Mesenchymal stem cell (in vitro differentiated cells and primary cell): ENCODE data around the gene PCBD1.

Experiments used
- DNase-seq: peaks from one replicate; pipeline ENCODE4 v3.0.0-alpha.2; 2013
- H2AFZ ChIP-seq: one replicate; pipeline ENCODE4 v1.6.1; 2013; ENCODE audit warnings: low read depth, mild to moderate bottlenecking, control low read depth, inconsistent platforms, low read length, moderate library complexity
- H2AK5ac ChIP-seq: 2 replicates; pipeline ENCODE4 v1.6.1; 2013; ENCODE audit warnings: low read length, moderate library complexity, mild to moderate bottlenecking, inconsistent platforms; ENCODE audit not compliant: severe bottlenecking
- H2BK120ac ChIP-seq: one replicate; pipeline ENCODE4 v1.6.1; 2013; ENCODE audit warnings: low read depth, mild to moderate bottlenecking, inconsistent platforms, low read length, moderate library complexity
- H2BK12ac ChIP-seq, 2 experiments: one replicate each; pipeline ENCODE4 v1.6.1; 2013; ENCODE audit warnings: inconsistent platforms in 2 of 2, low read length in 2 of 2, mild to moderate bottlenecking in 2 of 2, moderate library complexity in 2 of 2, control low read depth in 1 of 2
- H2BK15ac ChIP-seq: one replicate; pipeline ENCODE4 v1.6.1; 2013; ENCODE audit warnings: mild to moderate bottlenecking, low read depth, inconsistent platforms; ENCODE audit not compliant: poor library complexity, severe bottlenecking
- H2BK5ac ChIP-seq: 2 replicates; pipeline ENCODE4 v1.6.1; 2013; ENCODE audit warnings: low read depth, mild to moderate bottlenecking, low read length, control low read depth, inconsistent platforms; ENCODE audit not compliant: poor library complexity, severe bottlenecking
- H3K14ac ChIP-seq, 2 experiments: one replicate each; pipeline ENCODE4 v1.6.1; 2013; ENCODE audit warnings: inconsistent platforms in 2 of 2, low read length in 2 of 2, control low read depth in 1 of 2, mild to moderate bottlenecking in 1 of 2, moderate library complexity in 1 of 2
- H3K18ac ChIP-seq, 2 experiments: one replicate each; pipeline ENCODE4 v1.6.1; 2013; ENCODE audit warnings: inconsistent platforms in 2 of 2, low read length in 2 of 2, control low read depth in 1 of 2, low read depth in 1 of 2, mild to moderate bottlenecking in 1 of 2
- H3K23ac ChIP-seq, 2 experiments: one replicate each; pipeline ENCODE4 v1.6.1; 2013; ENCODE audit warnings: inconsistent platforms in 2 of 2, low read length in 2 of 2, mild to moderate bottlenecking in 2 of 2, moderate library complexity in 2 of 2, control low read depth in 1 of 2
- H3K27ac ChIP-seq: 2 replicates; pipeline ENCODE4 v1.5.1; 2013; ENCODE audit warnings: mild to moderate bottlenecking, moderate library complexity, low read length, control low read depth, inconsistent platforms; ENCODE audit not compliant: poor library complexity, severe bottlenecking
- H3K27me3 ChIP-seq, 2 experiments: 2 replicates each; pipeline versions ENCODE4 v1.6.1 to v1.7.0; 2013; ENCODE audit warnings: low read length in 2 of 2, mild to moderate bottlenecking in 2 of 2, moderate library complexity in 2 of 2, control low read depth in 1 of 2, inconsistent platforms in 1 of 2; ENCODE audit not compliant: control insufficient read depth in 1 of 2, insufficient read depth in 1 of 2
- H3K36me3 ChIP-seq, 2 experiments: 2 replicates each; pipeline versions ENCODE4 v1.6.1 to v1.7.0; 2013; ENCODE audit warnings: low read length in 2 of 2, control low read depth in 1 of 2, inconsistent platforms in 1 of 2, low read depth in 1 of 2, mild to moderate bottlenecking in 1 of 2; ENCODE audit not compliant: insufficient read depth in 2 of 2, control insufficient read depth in 1 of 2
- H3K4ac ChIP-seq, 2 experiments: one replicate each; pipeline ENCODE4 v1.6.1; 2013; ENCODE audit warnings: inconsistent platforms in 2 of 2, low read length in 2 of 2, mild to moderate bottlenecking in 2 of 2, moderate library complexity in 2 of 2, control low read depth in 1 of 2, low read depth in 1 of 2
- H3K4me1 ChIP-seq: 2 replicates; pipeline ENCODE4 v1.6.1; 2013; ENCODE audit warnings: low read depth, low read length, control low read depth; ENCODE audit not compliant: control insufficient read depth, insufficient read depth
- H3K4me2 ChIP-seq: 2 replicates; pipeline ENCODE4 v1.6.1; 2013; ENCODE audit warnings: low read length, mild to moderate bottlenecking, inconsistent platforms; ENCODE audit not compliant: poor library complexity, severe bottlenecking
- H3K4me3 ChIP-seq, 2 experiments: 2 replicates each; pipeline versions ENCODE4 v1.5.1 to v1.7.0; 2013; ENCODE audit warnings: low read length in 2 of 2, mild to moderate bottlenecking in 2 of 2, control low read depth in 1 of 2, low read depth in 1 of 2; ENCODE audit not compliant: insufficient read depth in 1 of 2
- H3K79me1 ChIP-seq: replicated peaks from 2 replicates; pipeline ENCODE4 v1.6.1; 2013; ENCODE audit warnings: mild to moderate bottlenecking, control low read depth, low read length, inconsistent platforms; ENCODE audit not compliant: poor library complexity, severe bottlenecking
- H3K9ac ChIP-seq: 2 replicates; pipeline ENCODE4 v1.7.0; 2013; ENCODE audit warnings: mild to moderate bottlenecking, low read length, moderate library complexity
- H3K9me3 ChIP-seq: 2 replicates; pipeline ENCODE4 v1.7.0; 2013; ENCODE audit warnings: mild to moderate bottlenecking, low read length; ENCODE audit not compliant: control insufficient read depth
- H4K8ac ChIP-seq: one replicate; pipeline ENCODE4 v1.6.1; 2013; ENCODE audit warnings: inconsistent platforms, mild to moderate bottlenecking, low read length, moderate library complexity
- H4K91ac ChIP-seq: one replicate; pipeline ENCODE4 v1.6.1; 2013; ENCODE audit warnings: mild to moderate bottlenecking, low read length, inconsistent platforms
- WGBS: methylation state at CpG from one replicate; pipeline ENCODE4 v1.1.7; 2013; ENCODE audit warnings: mixed read lengths; 5-methylcytosine and 5-hydroxymethylcytosine counted together

The PCBD1 gene

GRCh38 chr10:70910486-70911341 lies 22.3 kb upstream of the PCBD1 start:
- no peak overlapping the region for H2BK120ac ChIP-seq
- H3K4ac ChIP-seq = no peak overlapping the region
- no peak overlapping the region for H4K8ac ChIP-seq
- H2BK5ac ChIP-seq = no peak overlapping the region
- H3K14ac ChIP-seq = no peak overlapping the region
- H3K9me3 ChIP-seq = no peaks in the 10 kb centered on the region
- no peak overlapping the region for H3K9ac ChIP-seq
- DNase-seq = no peak
- H3K27me3 ChIP-seq = peaks cover 84 to 97% of the 10 kb centered on the region in 2 experiments
- H3K4me3 ChIP-seq = no peak overlapping the region
- H2AK5ac ChIP-seq = no peak overlapping the region
- H3K23ac ChIP-seq = no peak overlapping the region
- no peak overlapping the region for H2AFZ ChIP-seq
- no peaks in the 10 kb centered on the region for H3K4me1 ChIP-seq
- H3K79me1 ChIP-seq = no peaks in the 10 kb centered on the region
- no peak overlapping the region for H3K4me2 ChIP-seq
- H3K18ac ChIP-seq = no peak overlapping the region
- no peak overlapping the region for H2BK12ac ChIP-seq
- no peak overlapping the region for H2BK15ac ChIP-seq
- H3K36me3 ChIP-seq = no peaks in the 10 kb centered on the region
- H4K91ac ChIP-seq = no peak overlapping the region
- no peak overlapping the region for H3K27ac ChIP-seq
- WGBS = 88% methylated on average over 16 of the region's 16 CpGs

DNA sequence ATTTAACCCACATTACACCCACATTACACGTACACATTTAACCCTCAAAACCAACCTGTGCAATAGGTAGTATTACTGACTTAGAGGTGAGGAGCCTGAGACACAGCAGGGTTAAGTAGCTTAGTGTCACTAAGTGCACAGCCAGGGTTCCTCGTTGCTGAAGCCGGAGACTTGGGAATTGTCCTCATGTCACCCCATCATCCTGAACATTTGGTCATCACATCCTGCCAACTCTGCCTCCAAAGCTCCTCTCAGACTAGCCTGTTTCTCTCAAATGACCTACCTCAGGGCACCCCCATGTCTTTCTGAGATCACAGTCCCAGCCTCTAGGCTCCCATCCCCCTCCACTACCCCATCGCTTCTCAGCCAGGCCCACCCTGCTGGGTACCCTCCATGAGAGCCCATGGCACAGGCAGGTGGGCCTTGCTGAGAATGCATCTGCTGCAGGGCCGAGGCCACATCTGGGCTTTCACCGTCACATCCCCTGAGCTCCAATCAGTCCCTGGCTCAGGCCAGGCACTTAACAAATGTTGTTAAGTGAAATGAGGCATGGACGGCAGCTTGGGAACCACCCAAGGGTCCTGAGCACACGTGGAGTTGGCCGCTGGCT lies 21.1 kb upstream of the PCBD1 start:
- Histone ChIP-seq H3K4me3 (no peak overlapping the region), H3K9ac (no peak overlapping the region), H3K27me3 (peaks cover 84 to 97% of the 10 kb centered on the region in 2 experiments), H3K4me2 (no peak overlapping the region), H3K9me3 (no peaks in the 10 kb centered on the region), H2BK12ac (no peak overlapping the region), H3K18ac (no peak overlapping the region), H2AFZ (no peak overlapping the region), H3K4me1 (no peaks in the 10 kb centered on the region), H2BK15ac (no peak overlapping the region), H3K27ac (no peak overlapping the region), H3K23ac (no peak overlapping the region), H3K36me3 (no peaks in the 10 kb centered on the region), H4K91ac (no peak overlapping the region), H3K14ac (no peak overlapping the region), H3K4ac (no peak overlapping the region), H2BK120ac (no peak overlapping the region), H4K8ac (no peak overlapping the region), H3K79me1 (no peaks in the 10 kb centered on the region), H2AK5ac (no peak overlapping the region), H2BK5ac (no peak overlapping the region)
- no peak for DNase-seq
- 85% methylated on average over 8 of the region's 9 CpGs for WGBS

- H2BK12ac ChIP-seq = no peak overlapping the region
- no peak overlapping the region for H2BK5ac ChIP-seq
- H3K23ac ChIP-seq = no peak overlapping the region
- no peak overlapping the region for H3K4me2 ChIP-seq
- DNase-seq = no peak
- no peak overlapping the region for H3K9ac ChIP-seq
- no peaks in the 10 kb centered on the region for H3K4me1 ChIP-seq
- no peak overlapping the region for H3K18ac ChIP-seq
- H2BK15ac ChIP-seq = no peak overlapping the region
- H3K79me1 ChIP-seq = no peaks in the 10 kb centered on the region
- H2BK120ac ChIP-seq = no peak overlapping the region
- H3K27ac ChIP-seq = no peak overlapping the region
- 75% methylated on average over 12 of the region's 12 CpGs for whole genome bisulfite sequencing
- H3K14ac ChIP-seq = no peak overlapping the region
- no peak overlapping the region for H3K4me3 ChIP-seq
- H2AK5ac ChIP-seq = no peak overlapping the region
- H3K9me3 ChIP-seq = no peaks in the 10 kb centered on the region
- no peak overlapping the region for H2AFZ ChIP-seq
- H3K27me3 ChIP-seq = peaks cover 76 to 95% of the 10 kb centered on the region in 2 experiments
- no peak overlapping the region for H3K4ac ChIP-seq
- H3K36me3 ChIP-seq = no peaks in the 10 kb centered on the region
- no peak overlapping the region for H4K91ac ChIP-seq
- no peak overlapping the region for H4K8ac ChIP-seq
Observed at GRCh38 chr10:70908406-70909296, 20.3 kb upstream of the PCBD1 start.
